Activated effector memory CD4-positive, alpha-beta T cell treated with anti-CD3 and anti-CD28 coated beads, Interleukin-2, amount 50 U/mL, for 16 hours (primary cell): ENCODE results near the gene SIRT5.

Experiments
- DNase-seq: peaks from one replicate; pipeline ENCODE4 v3.0.0-alpha.2; 2020

Gene SIRT5

DNA sequence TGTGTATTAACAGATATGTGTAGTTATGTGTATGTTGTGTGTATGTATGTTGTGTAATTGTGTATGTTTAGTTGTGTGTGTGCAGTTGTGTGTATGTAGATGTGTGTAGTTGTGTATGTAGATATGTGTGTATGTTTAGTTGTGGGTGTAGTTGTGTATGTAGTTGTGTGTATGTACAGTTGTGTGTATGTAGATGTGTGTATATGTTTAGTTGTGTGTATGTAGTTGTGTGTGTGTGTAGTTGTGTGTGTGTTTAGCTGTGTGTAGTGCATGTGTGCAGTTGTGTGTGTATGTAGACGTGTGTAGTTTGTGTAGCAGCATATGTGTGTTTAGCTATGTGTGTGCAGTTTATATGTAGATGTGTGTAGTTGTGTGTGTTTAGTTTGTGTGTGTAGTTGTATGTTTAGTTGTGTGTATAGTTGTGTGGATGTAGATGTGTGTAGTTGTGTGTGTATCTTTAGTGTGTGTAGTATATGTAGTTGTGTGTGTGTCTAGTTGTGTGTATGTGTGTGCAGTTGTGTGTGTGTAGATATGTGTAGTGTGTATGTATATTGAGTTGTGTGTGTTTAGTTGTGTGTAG is 16.3 kb downstream of the SIRT5 start:
- no peak for DNase-seq

DNA sequence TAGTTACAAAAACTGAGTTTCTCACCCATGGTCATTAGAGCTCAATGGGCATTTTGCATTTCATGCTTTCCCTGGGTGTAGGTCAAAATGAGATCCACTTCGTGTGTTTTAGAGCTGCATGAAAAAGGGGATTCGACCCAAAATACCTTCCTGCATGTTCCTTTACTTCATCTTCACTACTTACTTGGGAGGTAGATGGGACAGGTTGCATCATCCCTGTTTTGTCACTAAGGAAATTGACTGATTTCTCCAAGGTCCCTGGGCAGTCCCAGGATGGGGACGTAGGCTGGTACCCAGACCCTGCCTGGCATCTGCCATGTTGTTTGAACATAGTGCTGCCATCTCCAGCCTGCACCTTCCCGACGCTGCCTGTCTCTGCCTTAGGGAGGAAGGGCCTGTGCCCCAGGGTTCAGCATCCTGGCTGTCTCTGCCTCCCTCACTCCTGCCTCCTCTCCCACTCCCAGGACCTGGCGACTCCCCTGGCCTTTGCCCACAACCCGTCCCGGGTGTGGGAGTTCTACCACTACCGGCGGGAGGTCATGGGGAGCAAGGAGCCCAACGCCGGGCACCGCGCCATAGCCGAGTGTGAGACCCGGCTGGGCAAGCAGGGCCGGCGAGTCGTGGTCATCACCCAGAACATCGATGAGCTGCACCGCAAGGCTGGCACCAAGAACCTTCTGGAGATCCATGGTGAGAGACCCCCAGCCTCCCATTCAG is 17.0 kb downstream of the SIRT5 start:
- DNase-seq = no peak

DNA sequence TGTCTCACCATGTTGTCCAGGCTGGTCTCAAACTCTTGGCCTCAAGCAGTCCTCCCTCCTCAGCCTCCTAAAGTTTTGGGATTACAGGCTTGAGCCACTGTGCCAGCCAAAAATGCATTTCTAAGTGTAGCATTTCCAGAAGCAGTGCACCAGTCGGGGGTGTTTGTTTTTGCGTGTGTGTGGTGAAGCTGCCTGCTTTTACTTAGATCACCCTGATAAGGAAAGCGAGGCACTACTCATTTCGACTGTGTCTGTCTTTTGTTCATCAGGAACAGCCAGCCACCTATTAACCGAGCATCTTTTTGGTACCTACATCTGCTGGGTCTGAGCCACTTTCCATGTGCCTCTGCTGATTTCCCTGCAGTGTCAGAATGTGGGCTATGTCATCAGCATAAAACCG is 18.7 kb downstream of the SIRT5 start:
- no peak for DNase-seq

DNA sequence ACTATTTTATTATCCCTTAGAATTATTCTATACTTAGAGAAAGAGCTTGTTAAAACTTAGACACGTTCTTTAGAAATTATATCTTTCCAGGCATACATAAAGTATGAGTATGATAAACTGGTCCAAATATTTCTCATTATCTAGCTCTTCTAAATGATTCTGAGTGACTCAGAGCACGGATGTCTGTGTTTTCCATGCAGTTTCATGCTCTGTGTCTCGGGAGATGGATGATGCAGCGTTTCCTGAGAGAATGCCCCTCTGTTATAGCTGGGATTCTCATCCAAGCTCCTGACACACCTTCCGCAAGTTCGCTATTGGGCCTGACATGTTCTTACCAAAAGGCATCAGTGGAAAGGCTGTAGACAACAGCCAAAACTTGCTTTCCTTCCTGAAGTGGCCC is 19.3 kb downstream of the SIRT5 start:
- no peak for DNase-seq

DNA sequence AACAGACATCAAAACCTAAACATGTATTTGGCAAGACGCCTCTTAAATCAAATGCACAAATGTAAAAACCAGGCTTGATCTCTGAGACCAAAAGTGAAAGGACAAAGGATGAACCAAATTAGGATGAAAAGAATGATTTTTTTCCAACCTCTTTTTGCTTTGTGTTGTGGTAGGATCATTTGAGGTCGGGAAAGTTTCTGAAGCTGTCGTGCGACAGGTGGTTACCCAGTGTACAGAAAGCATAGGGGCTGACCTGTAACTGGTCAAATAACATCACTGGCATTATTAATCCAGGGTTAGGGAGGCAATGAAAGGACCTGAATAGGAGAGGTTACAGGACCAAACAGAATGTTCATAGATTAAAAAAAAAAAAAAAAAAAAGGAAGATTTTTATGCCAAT is 22.7 kb downstream of the SIRT5 start:
- no peak for DNase-seq

DNA sequence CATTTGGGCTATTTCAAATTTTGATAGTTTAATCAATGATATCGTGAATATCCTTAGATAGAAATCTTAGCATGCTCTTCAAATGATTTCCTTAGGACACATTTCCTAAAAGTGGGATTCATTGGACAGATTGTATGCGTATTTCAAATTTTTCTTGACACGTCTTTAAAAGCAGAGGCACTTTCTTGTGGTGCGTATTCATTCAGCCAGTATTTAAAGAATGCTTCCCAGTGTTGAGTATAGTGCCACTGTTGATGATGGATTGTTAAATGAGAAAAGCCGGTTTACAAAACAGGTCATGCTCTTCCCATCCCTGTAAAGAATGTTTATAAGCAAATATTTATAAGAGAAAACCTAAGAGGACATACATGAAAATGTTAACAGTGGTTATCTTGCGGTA is 25.6 kb downstream of the SIRT5 start:
- no peak for DNase-seq

DNA sequence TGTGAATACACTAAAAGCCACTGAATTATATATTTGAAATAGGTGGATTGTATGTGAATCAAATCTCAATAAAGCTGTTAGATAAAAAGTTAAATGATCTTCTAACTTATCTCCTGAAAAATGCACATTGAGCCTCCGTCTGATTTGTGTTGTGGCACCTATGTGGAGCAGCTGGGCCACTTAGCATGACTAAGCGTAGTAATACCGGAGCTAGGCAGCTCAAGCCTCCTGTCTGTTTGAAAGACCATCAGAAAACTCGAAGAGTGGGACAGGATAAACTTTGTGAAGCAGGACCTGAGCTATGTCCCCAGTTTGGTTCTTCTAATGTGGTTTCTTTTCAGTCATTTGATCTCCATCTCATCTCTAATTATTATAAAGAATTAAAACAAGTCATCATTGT is 29.7 kb downstream of the SIRT5 start:
- DNase-seq = no peak

DNA sequence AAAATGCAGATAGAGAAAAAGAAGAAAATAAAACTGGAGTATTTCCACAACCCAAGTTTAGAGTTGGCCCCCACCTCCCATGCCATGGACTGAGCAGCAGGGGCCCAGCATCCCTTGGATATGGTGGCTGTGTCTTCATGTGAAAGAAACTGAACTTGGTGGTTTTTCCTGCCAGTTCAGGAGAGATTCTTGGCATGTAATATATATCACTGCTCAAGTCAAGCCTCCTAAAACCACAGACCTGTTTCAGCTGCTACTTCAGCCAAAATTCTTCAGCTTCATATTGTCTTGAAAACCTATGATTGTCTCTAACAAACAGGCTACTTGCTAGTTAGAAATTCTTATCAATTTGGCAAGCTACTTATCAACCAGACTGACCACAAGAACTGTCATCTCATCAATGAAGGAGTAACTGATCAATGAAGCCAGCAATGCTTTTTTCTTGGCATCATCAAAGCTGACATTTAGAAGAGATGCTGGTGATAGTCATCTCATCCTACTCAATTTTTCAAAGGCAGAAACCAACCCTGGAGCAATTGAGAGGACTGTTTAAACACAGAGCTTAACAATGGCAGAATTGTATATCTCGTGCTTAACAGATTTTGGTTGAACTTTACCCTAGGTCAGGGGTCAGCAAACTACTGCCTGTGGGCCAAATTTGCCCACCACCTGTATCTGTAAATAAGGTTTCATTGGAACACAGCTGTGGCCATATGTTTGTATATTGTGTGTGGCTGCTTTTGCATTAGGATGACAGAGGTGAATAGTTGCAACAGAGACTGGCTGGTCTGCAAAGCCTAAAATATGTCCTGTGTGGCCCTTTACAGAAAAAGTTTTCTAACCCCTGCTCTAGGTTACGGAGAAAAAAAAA is 30.4 kb downstream of the SIRT5 start:
- no peak for DNase-seq

DNA sequence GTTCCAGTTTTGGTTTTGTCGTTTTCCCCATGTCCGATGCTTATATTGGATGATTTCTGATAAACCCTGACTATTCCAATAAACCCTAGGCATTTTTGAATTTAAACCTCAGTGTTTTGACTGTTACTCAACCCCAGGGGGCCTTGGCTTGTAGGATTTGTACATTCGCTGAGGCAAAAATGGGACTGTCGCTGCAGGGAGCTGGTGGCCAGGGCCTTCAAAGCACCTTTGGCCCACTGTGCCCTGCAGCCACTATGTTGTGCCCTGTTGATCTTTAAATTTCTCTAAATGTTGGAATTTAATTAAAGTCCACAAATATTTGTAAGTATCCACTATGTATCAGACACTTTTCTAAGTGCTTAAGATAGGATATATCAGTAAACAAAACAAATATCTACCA is 31.2 kb downstream of the SIRT5 start:
- no peak for DNase-seq

DNA sequence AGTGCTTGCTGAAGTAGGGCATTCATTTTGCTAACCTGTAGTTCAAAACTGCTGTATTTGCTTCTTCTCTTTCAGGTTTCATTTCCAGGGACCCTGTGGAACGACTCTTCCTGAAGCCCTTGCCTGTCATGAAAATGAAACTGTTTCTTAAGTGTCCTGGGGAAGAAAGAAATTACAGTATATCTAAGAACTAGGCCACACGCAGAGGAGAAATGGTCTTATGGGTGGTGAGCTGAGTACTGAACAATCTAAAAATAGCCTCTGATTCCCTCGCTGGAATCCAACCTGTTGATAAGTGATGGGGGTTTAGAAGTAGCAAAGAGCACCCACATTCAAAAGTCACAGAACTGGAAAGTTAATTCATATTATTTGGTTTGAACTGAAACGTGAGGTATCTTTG is 37.3 kb downstream of the SIRT5 start:
- no peak for DNase-seq

DNA sequence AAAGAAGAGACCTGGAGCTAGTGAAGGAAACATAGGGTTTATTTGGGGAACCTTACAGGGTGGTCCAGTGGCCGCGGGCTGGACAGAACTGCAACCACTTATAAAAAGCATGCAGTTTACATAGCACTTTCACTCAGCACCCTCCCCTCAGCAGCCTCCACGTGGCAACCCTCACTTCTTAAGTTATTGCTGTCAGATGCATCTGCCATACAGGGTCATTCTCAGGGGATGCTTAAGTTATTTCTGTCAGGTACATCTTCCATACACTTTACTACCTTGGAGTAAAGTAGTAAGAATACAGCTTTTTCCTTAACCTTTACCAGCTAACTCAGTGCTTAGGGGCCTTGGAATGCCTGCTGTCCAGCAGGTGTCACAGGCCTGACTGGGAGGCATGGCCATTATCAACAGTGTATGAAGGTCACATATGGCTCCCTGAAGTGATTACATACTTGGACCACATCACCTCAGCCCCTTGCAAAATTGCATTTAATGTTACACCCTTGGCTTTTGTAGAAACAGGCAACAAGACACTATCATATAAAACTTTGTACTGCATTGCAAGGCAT is 38.7 kb downstream of the SIRT5 start:
- DNase-seq = no peak

DNA sequence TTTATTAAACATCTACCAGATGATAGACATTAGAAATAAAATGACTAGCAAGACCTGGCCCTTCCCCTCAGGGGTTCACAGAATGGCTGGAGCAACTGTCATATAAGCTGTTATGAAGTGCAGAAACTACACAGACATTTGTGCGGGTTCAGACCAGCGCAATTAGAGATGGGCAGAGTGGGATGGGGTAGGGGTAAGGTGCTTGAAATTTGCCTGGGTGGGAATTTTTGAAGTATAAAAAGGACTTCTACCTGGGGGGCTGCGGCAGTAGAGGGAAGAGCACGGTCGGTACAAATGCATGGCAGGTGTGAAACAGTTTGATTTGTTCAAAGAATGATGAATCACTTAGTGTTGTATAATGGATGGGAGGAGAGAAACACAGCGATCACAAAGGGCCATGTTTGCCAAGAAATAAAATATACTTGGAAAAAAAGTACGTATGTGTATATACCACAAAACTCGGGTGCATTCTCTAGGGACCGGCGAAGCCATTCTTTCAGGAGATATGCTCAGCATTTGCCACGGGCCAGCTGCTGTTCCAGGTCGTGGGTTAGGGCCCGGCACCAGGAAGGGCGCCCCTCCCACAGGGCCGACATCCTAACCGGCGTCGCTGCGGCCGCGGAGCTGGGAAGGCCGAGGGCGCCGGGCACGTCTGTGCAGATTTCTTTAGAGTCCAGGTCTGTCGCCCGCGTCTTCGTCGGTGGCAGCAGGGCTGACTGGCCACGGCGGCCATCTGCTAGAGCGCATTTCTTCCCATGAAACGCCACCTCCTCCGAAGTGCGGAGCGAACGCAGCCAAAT is 39.9 kb downstream of the SIRT5 start:
- peak; percentile 76 for DNase-seq

DNA sequence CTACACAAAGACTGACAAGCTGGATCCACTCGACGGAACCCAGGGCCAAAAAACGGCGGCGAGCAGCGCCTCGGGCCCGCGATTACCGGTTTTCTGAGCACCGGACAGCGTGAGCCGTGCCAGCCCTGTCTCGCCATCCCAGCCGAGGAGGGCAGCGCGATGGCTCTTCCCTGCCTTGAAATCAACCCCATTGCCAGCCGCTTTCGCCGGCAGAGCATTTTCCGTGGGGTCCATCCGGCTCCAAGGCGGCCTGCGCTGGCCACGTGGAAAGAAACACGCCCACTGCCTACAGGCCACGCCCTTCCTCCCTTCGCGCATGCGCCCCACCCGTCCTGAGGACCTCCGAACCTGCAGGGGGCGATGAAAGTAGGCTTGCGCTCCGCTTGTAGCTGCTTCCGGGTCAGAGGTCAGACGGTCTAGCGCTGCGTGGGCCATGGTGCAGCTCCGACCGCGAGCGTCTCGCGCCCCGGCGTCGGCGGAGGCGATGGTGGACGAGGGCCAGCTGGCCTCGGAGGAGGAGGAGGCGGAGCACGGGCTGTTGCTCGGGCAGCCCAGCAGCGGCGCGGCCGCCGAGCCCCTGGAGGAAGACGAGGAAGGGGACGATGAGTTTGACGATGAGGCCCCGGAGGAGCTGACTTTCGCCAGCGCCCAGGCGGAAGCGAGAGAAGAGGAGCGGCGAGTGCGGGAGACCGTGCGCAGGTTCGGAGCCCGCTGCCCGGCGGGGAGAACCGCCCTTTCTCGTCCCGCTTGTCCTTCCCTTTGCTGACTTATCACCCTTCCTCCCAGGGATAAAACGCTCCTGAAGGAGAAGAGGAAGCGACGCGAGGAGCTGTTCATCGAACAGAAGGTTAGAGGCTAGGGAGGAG is 40.8 kb downstream of the SIRT5 start, which contains the start of gene NOL7:
TSS of gene NOL7 (plus strand) at position 410 of the 866 bp plus-strand sequence. CDS start at position 434, 24 bp downstream.
- DNase-seq = peak; percentile 99

DNA sequence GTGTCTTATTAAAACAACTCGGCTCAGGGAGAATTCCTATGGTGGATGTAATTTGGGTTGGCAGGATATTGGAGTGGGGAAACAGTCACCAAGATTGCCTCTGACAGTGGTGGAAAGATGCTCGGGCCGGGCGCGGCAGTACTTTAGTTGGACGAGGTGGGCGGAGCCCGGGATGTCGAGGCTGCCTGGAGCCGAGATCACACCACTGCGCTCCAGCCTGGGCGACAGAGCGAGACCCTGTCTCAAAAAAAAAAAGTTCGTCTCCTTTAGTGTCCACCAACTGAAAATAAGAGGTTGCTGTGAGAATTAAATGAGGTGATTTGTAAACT is 41.4 kb downstream of the SIRT5 start:
- peak; percentile 84 for DNase-seq

DNA sequence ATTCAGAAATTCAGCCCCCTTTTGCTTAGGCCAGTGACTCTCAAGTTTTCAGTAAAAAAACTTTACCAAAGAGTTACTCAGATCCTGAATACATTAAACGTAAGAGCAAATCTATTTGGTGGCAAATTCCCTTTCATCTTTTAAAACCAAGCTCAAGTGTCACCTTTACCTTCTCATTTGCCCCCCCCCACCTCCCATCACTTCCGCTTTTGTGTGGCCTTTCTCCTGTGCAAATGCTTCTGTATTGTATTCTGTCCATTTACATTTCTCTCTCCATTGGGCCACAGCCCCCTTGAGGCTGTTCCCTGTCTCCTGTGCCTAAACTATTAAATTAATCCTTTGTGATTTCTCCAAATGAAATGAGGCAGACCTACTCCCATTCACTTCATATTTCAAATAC is 42.7 kb downstream of the SIRT5 start:
- no peak for DNase-seq

DNA sequence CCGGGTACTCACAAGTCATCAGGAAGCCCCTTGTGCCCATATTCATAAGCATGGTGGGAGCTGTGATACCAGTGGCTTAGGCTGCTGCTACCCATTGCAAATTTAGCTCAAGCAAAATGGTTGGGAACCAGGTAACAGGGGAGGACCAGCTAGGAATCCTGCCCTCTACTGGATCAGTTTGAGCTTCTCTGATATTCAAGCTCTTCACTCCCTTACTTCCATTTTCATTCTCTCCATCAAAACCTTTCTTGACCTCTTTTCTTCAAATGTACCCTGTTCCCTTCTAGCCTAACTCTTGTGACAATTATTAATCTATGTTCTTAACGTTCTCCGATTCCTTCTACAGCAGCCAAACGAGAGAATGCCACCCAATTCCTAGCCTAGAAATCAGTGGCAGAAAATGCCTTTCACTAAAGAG is 50.5 kb downstream of the SIRT5 start:
- no peak for DNase-seq

DNA sequence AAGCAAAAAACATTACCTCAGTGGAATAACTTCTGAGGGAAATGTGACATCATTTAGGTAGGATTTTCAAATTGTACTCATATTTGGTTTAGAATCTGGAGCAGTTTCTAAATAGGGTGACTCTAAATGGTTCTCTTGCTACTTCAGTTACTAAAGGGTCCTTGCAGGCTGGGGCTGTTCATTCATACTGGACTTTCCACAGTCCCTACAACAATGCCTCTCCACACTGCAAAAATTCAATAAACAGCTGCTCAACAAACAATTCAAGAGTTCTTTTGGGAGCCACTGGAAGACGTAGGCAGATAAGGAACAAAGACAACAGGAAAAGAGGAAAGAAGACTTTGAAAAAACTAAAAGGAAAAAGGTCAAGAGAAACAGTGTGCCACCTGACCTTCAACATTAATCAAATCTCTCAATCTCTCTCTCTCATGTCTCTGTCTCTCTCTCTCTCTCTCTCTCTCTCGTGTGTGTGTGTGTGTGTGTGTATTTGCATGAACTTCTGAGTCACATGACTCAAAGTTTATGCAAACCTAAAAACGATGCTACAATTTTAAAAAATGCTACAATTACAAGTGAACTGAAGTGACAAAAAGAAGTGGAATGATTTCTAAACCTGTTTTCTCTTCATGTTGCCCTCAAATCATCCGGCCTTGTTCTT is 55.2 kb downstream of the SIRT5 start:
- DNase-seq = no peak

DNA sequence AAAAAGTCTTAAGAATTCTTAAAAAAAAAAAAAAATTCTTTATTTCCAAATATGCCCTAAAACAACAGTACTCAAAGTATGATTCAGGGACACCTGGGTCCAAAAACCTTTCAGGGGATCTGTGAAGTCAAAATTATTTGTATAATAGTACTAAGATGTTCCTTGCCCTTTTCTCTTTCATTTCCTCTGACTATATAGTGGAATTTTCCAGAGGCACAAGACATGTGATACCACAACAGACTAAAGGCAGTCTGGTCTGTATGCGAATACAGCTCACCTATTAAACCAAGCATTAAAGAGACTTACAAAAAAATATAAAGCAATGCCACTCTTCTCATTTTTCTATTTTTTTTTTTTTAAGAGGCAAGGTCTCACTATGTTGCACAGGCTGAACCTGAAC is 56.1 kb downstream of the SIRT5 start:
- DNase-seq = no peak

DNA sequence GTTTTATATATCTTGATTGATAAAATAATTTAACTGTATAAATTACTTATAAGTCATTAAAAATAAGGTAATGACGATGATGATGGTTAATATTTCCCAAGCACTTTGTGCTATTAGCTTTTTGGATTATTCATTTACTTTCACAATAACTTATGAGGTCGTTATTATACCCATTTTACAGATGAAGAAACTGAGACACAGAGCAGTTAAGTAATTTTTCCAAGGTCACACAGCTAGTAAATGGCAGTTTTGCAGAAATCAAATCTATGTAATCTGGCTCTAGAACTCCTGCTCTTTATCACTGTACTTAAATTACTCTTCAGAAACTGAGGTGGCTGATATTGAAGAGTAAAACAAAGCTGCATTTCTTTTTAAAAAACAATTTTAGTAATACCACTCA is 58.9 kb downstream of the SIRT5 start:
- no peak for DNase-seq

DNA sequence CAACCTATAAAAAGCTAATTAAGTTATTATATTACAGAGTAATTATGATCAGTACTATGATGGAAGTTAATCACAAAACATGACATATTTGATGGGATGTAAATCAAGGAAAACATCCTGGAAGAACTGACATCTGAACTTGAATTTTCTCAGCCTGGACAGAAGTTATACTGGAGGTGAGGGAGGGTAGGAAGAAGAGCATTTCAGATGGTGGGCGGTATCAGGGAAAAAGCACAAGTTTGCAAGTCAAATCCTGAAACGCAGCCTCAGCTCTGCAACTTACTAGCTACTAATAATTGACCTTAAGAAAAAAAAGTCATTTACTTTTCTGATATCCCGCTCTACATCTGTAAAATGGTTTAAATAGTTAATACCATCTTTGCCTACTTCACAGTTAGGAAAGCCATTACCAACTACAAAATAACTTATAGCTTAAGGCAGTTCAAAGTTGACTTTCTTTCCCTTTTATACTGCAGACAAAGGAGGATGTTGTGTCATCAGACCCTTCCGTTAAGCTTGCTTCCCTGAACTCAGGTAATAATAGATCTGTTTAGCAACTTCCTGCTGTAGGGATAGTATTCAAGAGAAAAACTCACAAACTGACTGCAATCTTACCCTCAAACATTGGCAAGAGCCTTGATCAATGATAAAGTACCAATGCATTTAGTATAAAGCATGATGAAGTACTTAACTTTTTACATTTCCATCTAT is 61.7 kb downstream of the SIRT5 start:
- no peak for DNase-seq

DNA sequence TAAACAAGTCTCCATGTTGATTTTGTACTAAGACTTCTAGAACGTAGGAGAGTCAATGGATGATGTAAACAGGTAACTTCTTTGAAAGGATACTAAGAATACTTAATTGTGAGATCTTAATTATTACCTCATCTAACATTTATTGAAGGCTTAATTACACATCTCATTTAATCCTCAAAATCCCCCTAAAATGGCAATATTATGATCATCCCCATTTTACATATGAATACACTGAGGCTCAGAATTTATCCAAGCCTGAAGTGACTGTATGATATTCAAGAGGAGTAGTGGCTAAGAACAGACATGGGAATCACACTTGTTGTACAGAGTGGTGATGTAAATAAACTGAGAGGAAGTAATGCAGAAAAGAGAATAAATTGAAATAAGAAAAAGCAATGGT is 63.6 kb downstream of the SIRT5 start:
- DNase-seq = no peak
